Endothelial cell (in vitro differentiated cells): ENCODE results near the gene VEGFA. TPM values are rescaled to one million over a fixed set of nuclear protein-coding genes. Genes with fewer than 3 reads are reported as not detected.

Experiments used
- DNase-seq: peaks from one replicate; pipeline ENCODE4 v3.0.0; 2021; ENCODE audit warnings: low spot score
- H3K27ac Mint-ChIP-seq: one replicate; pipeline ENCODE4 v1.8.0; 2021; ENCODE audit warnings: mixed read lengths, inconsistent platforms; ENCODE audit not compliant: unreplicated experiment
- H3K27me3 Mint-ChIP-seq: one replicate; pipeline ENCODE4 v1.8.0; 2021; ENCODE audit warnings: mild to moderate bottlenecking, moderate library complexity, mixed read lengths, inconsistent platforms; ENCODE audit not compliant: unreplicated experiment
- H3K36me3 Mint-ChIP-seq: one replicate; pipeline ENCODE4 v1.8.0; 2021; ENCODE audit warnings: mild to moderate bottlenecking, low read depth, mixed read lengths, inconsistent platforms; ENCODE audit not compliant: unreplicated experiment
- H3K4me1 Mint-ChIP-seq: one replicate; pipeline ENCODE4 v1.8.0; 2021; ENCODE audit warnings: mild to moderate bottlenecking, mixed read lengths, inconsistent platforms; ENCODE audit not compliant: unreplicated experiment
- H3K4me3 Mint-ChIP-seq: one replicate; pipeline ENCODE4 v1.8.0; 2021; ENCODE audit warnings: mild to moderate bottlenecking, mixed read lengths, inconsistent platforms; ENCODE audit not compliant: unreplicated experiment
- H3K9me3 Mint-ChIP-seq: one replicate; pipeline ENCODE4 v1.8.0; 2021; ENCODE audit warnings: mixed read lengths, inconsistent platforms; ENCODE audit not compliant: unreplicated experiment
- CTCF ChIP-seq: fragments of 200-600 bp; sonication (generic); IDR thresholded peaks from one replicate; pipeline ENCODE4 v1.5.0; 2021; ENCODE audit warnings: antibody characterized with exemption; ENCODE audit not compliant: unreplicated experiment
- total RNA-seq: library from RNA; stranded (reverse); fragmentation: NEBNext Ultra II Directional; extraction: Animal tissue kit (Norgen Biotek cat#: 25700); gene quantifications from one replicate; pipeline ENCODE4 v1.2.1, GENCODE V29; 2021; ENCODE audit not compliant: unreplicated experiment

The VEGFA gene
- total RNA-seq, 1 donor from 2014 or later = 3.5 TPM

GRCh38 chr6:43759136-43759906 lies 10.7 kb upstream of the VEGFA start:
- peak overlapping the region; percentile 18 for H3K4me3 Mint-ChIP-seq
- H3K27me3 Mint-ChIP-seq = peaks cover 12% of the 10 kb centered on the region
- H3K36me3 Mint-ChIP-seq = no peaks in the 10 kb centered on the region
- H3K4me1 Mint-ChIP-seq = peaks cover 7% of the 10 kb centered on the region
- no peak for DNase-seq
- no peak overlapping the region for H3K27ac Mint-ChIP-seq
- TF ChIP-seq CTCF = no peak
- no peaks in the 10 kb centered on the region for H3K9me3 Mint-ChIP-seq

- H3K4me1 Mint-ChIP-seq = peaks cover 7% of the 10 kb centered on the region
- no peak for DNase-seq
- no peak overlapping the region for H3K27ac Mint-ChIP-seq
- peaks cover 12% of the 10 kb centered on the region for H3K27me3 Mint-ChIP-seq
- H3K9me3 Mint-ChIP-seq = no peaks in the 10 kb centered on the region
- H3K4me3 Mint-ChIP-seq = no peak overlapping the region
- H3K36me3 Mint-ChIP-seq = no peaks in the 10 kb centered on the region
- TF ChIP-seq CTCF = no peak
Measured at GRCh38 chr6:43759907-43760206, 10.2 kb upstream of the VEGFA start.

GRCh38 chr6:43760210-43761168 lies 9.5 kb upstream of the VEGFA start:
- H3K4me3 Mint-ChIP-seq = no peak overlapping the region
- DNase-seq = no peak
- peaks cover 7% of the 10 kb centered on the region for H3K4me1 Mint-ChIP-seq
- no peak overlapping the region for H3K27ac Mint-ChIP-seq
- no peaks in the 10 kb centered on the region for H3K9me3 Mint-ChIP-seq
- peaks cover 11% of the 10 kb centered on the region for H3K27me3 Mint-ChIP-seq
- no peaks in the 10 kb centered on the region for H3K36me3 Mint-ChIP-seq
- TF ChIP-seq CTCF = no peak

GRCh38 chr6:43761666-43762409 lies 8.2 kb upstream of the VEGFA start:
- Mint-ChIP-seq H3K4me3 (no peak overlapping the region), H3K9me3 (no peaks in the 10 kb centered on the region), H3K4me1 (peaks cover 7% of the 10 kb centered on the region), H3K27me3 (peaks cover 11% of the 10 kb centered on the region), H3K36me3 (no peaks in the 10 kb centered on the region), H3K27ac (no peak overlapping the region)
- no peak for DNase-seq
- no peak for TF ChIP-seq CTCF
